HEK293 (cell line): Measurements from ENCODE around the gene MRFAP1.

Experiments
- AEBP2 ChIP-seq: fragments of 450-650 bp; formaldehyde crosslinking; IDR thresholded peaks from 2 replicates; pipeline ENCODE4 v1.5.1; 2016; ENCODE audit warnings: missing biosample characterization, missing genetic modification characterization, borderline replicate concordance
- ELK4 ChIP-seq: IDR thresholded peaks from 2 replicates; pipeline ENCODE4 v1.6.1; 2011; ENCODE audit warnings: mild to moderate bottlenecking, low read depth, low read length, borderline replicate concordance
- GLI2 ChIP-seq: fragments of 450-650 bp; formaldehyde crosslinking; IDR thresholded peaks from 2 replicates; pipeline ENCODE4; 2017; ENCODE audit warnings: missing biosample characterization, missing genetic modification characterization, low read depth, borderline replicate concordance
- GLI4 ChIP-seq: fragments of 450-650 bp; formaldehyde crosslinking; IDR thresholded peaks from 2 replicates; pipeline ENCODE4 v1.5.1; 2016; ENCODE audit warnings: missing biosample characterization, missing genetic modification characterization
- KLF8 ChIP-seq: fragments of 450-650 bp; formaldehyde crosslinking; IDR thresholded peaks from 2 replicates; pipeline ENCODE4 v1.5.1; 2016; ENCODE audit warnings: missing biosample characterization, missing genetic modification characterization
- ZFHX2 ChIP-seq: fragments of 450-650 bp; formaldehyde crosslinking; conservative IDR thresholded peaks from 2 replicates; pipeline ENCODE4 v1.5.1; 2016; ENCODE audit warnings: missing biosample characterization, missing genetic modification characterization
- ZNF112 ChIP-seq: fragments of 450-650 bp; formaldehyde crosslinking; IDR thresholded peaks from 2 replicates; pipeline ENCODE4 v1.5.0; 2017; ENCODE audit warnings: missing biosample characterization, missing genetic modification characterization
- ZNF114 ChIP-seq: fragments of 450-650 bp; formaldehyde crosslinking; IDR thresholded peaks from 2 replicates; pipeline ENCODE4 v1.5.0; 2017; ENCODE audit warnings: missing biosample characterization, missing genetic modification characterization
- ZNF133 ChIP-seq: fragments of 450-650 bp; formaldehyde crosslinking; IDR thresholded peaks from 2 replicates; pipeline ENCODE4 v1.5.1; 2016; ENCODE audit warnings: missing biosample characterization, missing genetic modification characterization
- ZNF155 ChIP-seq: fragments of 450-650 bp; formaldehyde crosslinking; IDR thresholded peaks from 2 replicates; pipeline ENCODE4 v1.5.1; 2016; ENCODE audit warnings: missing biosample characterization, missing genetic modification characterization
- ZNF157 ChIP-seq: fragments of 450-650 bp; formaldehyde crosslinking; IDR thresholded peaks from 2 replicates; pipeline ENCODE4 v1.5.1; 2016; ENCODE audit warnings: missing biosample characterization, missing genetic modification characterization
- ZNF174 ChIP-seq: fragments of 450-650 bp; formaldehyde crosslinking; IDR thresholded peaks from 2 replicates; pipeline ENCODE4 v1.5.0; 2017; ENCODE audit warnings: missing biosample characterization, mild to moderate bottlenecking, missing genetic modification characterization
- ZNF18 ChIP-seq: fragments of 450-650 bp; formaldehyde crosslinking; IDR thresholded peaks from 2 replicates; pipeline ENCODE4 v1.5.1; 2016; ENCODE audit warnings: missing biosample characterization, missing genetic modification characterization
- ZNF239 ChIP-seq: fragments of 450-650 bp; formaldehyde crosslinking; IDR thresholded peaks from 2 replicates; pipeline ENCODE4 v1.5.1; 2016; ENCODE audit warnings: missing biosample characterization, missing genetic modification characterization
- ZNF292 ChIP-seq: fragments of 450-650 bp; formaldehyde crosslinking; IDR thresholded peaks from 2 replicates; pipeline ENCODE4 v1.5.1; 2016; ENCODE audit warnings: low read depth, missing biosample characterization, missing genetic modification characterization, borderline replicate concordance
- ZNF302 ChIP-seq: fragments of 450-650 bp; formaldehyde crosslinking; IDR thresholded peaks from 2 replicates; pipeline ENCODE4 v1.5.1; 2016; ENCODE audit warnings: missing biosample characterization, missing genetic modification characterization, low read depth
- ZNF324 ChIP-seq: fragments of 450-650 bp; formaldehyde crosslinking; IDR thresholded peaks from 2 replicates; pipeline ENCODE4 v1.5.1; 2016; ENCODE audit warnings: missing biosample characterization, missing genetic modification characterization
- ZNF341 ChIP-seq: fragments of 450-650 bp; formaldehyde crosslinking; IDR thresholded peaks from 2 replicates; pipeline ENCODE4; 2016; ENCODE audit warnings: low read depth, missing biosample characterization, missing genetic modification characterization
- ZNF394 ChIP-seq: fragments of 450-650 bp; formaldehyde crosslinking; IDR thresholded peaks from 2 replicates; pipeline ENCODE4 v1.5.1; 2016; ENCODE audit warnings: missing biosample characterization, missing genetic modification characterization, mild to moderate bottlenecking, moderate library complexity, borderline replicate concordance
- ZNF416 ChIP-seq: fragments of 450-650 bp; formaldehyde crosslinking; IDR thresholded peaks from 2 replicates; pipeline ENCODE4 v1.5.1; 2016; ENCODE audit warnings: missing biosample characterization, missing genetic modification characterization
- ZNF426 ChIP-seq: fragments of 450-650 bp; formaldehyde crosslinking; IDR thresholded peaks from 2 replicates; pipeline ENCODE4 v1.5.1; 2017; ENCODE audit warnings: missing biosample characterization, missing genetic modification characterization, mild to moderate bottlenecking, inconsistent platforms, moderate library complexity
- ZNF501 ChIP-seq: fragments of 450-650 bp; formaldehyde crosslinking; IDR thresholded peaks from 2 replicates; pipeline ENCODE4 v1.5.1; 2016; ENCODE audit warnings: missing biosample characterization, missing genetic modification characterization
- ZNF544 ChIP-seq: fragments of 450-650 bp; formaldehyde crosslinking; IDR thresholded peaks from 2 replicates; pipeline ENCODE4 v1.5.0; 2017; ENCODE audit warnings: missing biosample characterization, missing genetic modification characterization
- ZNF560 ChIP-seq: fragments of 450-650 bp; formaldehyde crosslinking; IDR thresholded peaks from 2 replicates; pipeline ENCODE4 v1.5.1; 2017; ENCODE audit warnings: missing biosample characterization, missing genetic modification characterization, borderline replicate concordance
- ZNF561 ChIP-seq: fragments of 450-650 bp; IDR thresholded peaks from 2 replicates; pipeline ENCODE4 v1.5.1; 2018; ENCODE audit warnings: missing biosample characterization, missing genetic modification characterization, borderline replicate concordance
- ZNF670 ChIP-seq: fragments of 450-650 bp; formaldehyde crosslinking; IDR thresholded peaks from 2 replicates; pipeline ENCODE4 v1.5.1; 2016; ENCODE audit warnings: missing biosample characterization, missing genetic modification characterization, low read depth
- ZNF701 ChIP-seq: fragments of 450-650 bp; formaldehyde crosslinking; IDR thresholded peaks from 2 replicates; pipeline ENCODE4 v1.5.1; 2016; ENCODE audit warnings: missing biosample characterization, missing genetic modification characterization
- ZNF704 ChIP-seq: fragments of 450-650 bp; formaldehyde crosslinking; IDR thresholded peaks from 2 replicates; pipeline ENCODE4 v1.5.1; 2016; ENCODE audit warnings: missing biosample characterization, missing genetic modification characterization
- ZXDB ChIP-seq: fragments of 450-650 bp; formaldehyde crosslinking; IDR thresholded peaks from 2 replicates; pipeline ENCODE4 v1.5.1; 2016; ENCODE audit warnings: missing biosample characterization, missing genetic modification characterization
- TF ChIP-seq, protein P1 (sequence below): fragments of 450-650 bp; formaldehyde crosslinking; IDR thresholded peaks from 2 replicates; pipeline ENCODE4 v1.5.1; 2016; ENCODE audit warnings: missing biosample characterization, missing genetic modification characterization
- TF ChIP-seq, protein P2 (sequence below): fragments of 450-650 bp; formaldehyde crosslinking; IDR thresholded peaks from 2 replicates; pipeline ENCODE4 v1.5.1; 2016; ENCODE audit warnings: missing biosample characterization, missing genetic modification characterization

MRFAP1 gene

DNA sequence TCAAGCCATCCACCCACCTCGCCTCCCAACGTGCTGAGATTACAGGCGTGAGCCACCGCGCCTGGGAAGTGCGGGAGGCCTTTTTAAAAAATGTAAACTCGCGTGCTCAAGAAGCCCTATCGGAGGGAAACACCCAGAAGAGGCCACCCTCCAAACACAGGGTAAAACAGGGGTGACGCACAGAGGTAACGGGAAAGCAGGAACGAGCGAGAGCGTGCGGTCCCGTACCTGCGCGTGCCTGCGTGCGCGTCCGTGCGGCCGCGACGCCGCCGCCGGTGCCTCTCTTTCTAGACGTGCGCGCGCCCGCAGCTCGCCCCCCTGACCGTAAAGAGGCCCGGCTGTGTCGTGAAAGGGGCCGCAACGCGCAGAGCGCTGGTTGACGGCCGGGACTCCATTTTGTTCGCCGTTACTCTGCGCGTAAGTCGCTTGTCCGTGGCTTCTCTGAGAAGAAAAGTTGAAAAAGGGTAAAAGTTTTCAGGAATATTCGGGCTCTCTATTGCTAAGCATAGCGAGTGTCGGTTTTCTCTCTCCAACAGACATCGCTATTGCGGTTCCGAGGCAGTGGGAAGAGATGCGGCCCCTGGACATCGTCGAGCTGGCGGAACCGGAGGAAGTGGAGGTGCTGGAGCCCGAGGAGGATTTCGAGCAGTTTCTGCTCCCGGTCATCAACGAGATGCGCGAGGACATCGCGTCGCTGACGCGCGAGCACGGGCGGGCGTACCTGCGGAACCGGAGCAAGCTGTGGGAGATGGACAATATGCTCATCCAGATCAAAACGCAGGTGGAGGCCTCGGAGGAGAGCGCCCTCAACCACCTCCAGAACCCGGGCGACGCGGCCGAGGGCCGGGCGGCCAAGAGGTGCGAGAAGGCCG is at the start of gene MRFAP1 (continued):
- TF ChIP-seq, protein P1, sequence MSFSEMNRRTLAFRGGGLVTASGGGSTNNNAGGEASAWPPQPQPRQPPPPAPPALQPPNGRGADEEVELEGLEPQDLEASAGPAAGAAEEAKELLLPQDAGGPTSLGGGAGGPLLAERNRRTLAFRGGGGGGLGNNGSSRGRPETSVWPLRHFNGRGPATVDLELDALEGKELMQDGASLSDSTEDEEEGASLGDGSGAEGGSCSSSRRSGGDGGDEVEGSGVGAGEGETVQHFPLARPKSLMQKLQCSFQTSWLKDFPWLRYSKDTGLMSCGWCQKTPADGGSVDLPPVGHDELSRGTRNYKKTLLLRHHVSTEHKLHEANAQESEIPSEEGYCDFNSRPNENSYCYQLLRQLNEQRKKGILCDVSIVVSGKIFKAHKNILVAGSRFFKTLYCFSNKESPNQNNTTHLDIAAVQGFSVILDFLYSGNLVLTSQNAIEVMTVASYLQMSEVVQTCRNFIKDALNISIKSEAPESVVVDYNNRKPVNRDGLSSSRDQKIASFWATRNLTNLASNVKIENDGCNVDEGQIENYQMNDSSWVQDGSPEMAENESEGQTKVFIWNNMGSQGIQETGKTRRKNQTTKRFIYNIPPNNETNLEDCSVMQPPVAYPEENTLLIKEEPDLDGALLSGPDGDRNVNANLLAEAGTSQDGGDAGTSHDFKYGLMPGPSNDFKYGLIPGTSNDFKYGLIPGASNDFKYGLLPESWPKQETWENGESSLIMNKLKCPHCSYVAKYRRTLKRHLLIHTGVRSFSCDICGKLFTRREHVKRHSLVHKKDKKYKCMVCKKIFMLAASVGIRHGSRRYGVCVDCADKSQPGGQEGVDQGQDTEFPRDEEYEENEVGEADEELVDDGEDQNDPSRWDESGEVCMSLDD (tag by site-specific recombination), result 0 out of 2 replicates have a peak, but pooled peaks have one; percentile 25
- no peak for TF ChIP-seq ZNF302
- peak; percentile 13; the same call in 1 of the 2 replicates for TF ChIP-seq ZXDB
- TF ChIP-seq ZNF155, result no peak
- TF ChIP-seq ZNF239, result no peak
- no peak for TF ChIP-seq ZNF704
- no peak for TF ChIP-seq ZNF112 (tag by site-specific recombination)
- TF ChIP-seq ZNF416 (tag by site-specific recombination), result no peak
- no peak for TF ChIP-seq ZNF114 (tag by site-specific recombination)
- TF ChIP-seq ZNF394, result no peak
- TF ChIP-seq ZNF157 (tag by site-specific recombination), result no peak
- no peak for TF ChIP-seq KLF8
- TF ChIP-seq ZNF324, result no peak
- TF ChIP-seq ELK4, result no peak
- TF ChIP-seq ZNF701, result no peak
- no peak for TF ChIP-seq ZNF426
- no peak for TF ChIP-seq ZNF544 (tag by site-specific recombination)
- peak; percentile 40; the same call in 1 of the 2 replicates for TF ChIP-seq ZNF501 (tag by site-specific recombination)
- no peak for TF ChIP-seq ZNF341 (tag by site-specific recombination)
- TF ChIP-seq ZNF174 (tag by site-specific recombination), result no peak
- no peak for TF ChIP-seq ZNF670
- TF ChIP-seq ZNF561 (tag by site-specific recombination), result peak; percentile 50; the same call in 1 of the 2 replicates
- TF ChIP-seq AEBP2 (tag by site-specific recombination), result no peak
- no peak for TF ChIP-seq GLI4 (tag by site-specific recombination)
- no peak for TF ChIP-seq ZNF560 (tag by site-specific recombination)
- TF ChIP-seq, protein P2, sequence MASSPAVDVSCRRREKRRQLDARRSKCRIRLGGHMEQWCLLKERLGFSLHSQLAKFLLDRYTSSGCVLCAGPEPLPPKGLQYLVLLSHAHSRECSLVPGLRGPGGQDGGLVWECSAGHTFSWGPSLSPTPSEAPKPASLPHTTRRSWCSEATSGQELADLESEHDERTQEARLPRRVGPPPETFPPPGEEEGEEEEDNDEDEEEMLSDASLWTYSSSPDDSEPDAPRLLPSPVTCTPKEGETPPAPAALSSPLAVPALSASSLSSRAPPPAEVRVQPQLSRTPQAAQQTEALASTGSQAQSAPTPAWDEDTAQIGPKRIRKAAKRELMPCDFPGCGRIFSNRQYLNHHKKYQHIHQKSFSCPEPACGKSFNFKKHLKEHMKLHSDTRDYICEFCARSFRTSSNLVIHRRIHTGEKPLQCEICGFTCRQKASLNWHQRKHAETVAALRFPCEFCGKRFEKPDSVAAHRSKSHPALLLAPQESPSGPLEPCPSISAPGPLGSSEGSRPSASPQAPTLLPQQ (tag by site-specific recombination), result peak; percentile 29; the same call in 1 of the 2 replicates
- no peak for TF ChIP-seq ZNF133 (tag by site-specific recombination)
- no peak; the same call in 1 of the 2 replicates for TF ChIP-seq ZFHX2 (tag by site-specific recombination)
- TF ChIP-seq ZNF292 (tag by site-specific recombination), result no peak
- no peak for TF ChIP-seq ZNF18 (tag by site-specific recombination)
- TF ChIP-seq GLI2 (tag by site-specific recombination), result no peak
